Measurements from ENCODE around the gene NDUFB3.

NDUFB3 gene

DNA sequence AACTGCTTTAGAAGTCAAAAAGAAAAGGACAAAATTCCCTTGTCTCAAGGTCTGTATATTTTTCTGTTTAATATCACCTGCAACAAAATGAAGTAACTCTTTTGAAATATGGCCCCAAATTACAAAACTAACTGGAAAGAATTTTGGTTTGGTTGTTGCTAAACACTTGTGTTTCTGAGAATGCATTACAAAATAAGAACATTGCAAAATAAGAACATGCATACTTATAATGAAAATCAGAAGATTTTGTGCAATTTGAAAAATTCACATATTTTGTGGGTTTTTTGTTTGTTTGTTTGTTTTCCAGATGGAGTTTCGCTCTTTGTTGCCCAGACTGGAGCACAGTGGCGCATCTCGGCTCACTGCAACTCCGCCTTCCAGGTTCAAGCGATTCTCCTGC lies 21.8 kb downstream of the NDUFB3 start:
- DNase-seq = no peak

DNA sequence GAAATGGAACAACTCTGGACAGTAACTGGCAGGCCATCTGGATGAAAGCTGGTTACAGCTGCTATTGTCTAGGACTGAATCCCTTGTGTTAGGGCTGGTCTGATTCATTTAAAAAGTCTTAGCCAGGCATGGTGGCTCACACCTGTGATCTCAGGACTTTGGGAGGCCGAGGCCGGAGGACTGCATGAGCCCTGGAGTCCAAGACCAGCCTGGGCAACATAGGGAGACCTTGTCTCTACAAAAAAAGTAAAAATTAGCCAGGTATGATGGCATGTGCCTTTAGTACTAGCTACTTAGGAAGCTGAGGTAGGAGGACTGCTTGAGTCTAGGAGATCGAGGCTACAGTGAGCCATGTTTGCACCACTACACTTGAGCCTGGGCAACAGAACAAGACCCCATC lies 28.7 kb downstream of the NDUFB3 start:
- DNase-seq = no peak

DNA sequence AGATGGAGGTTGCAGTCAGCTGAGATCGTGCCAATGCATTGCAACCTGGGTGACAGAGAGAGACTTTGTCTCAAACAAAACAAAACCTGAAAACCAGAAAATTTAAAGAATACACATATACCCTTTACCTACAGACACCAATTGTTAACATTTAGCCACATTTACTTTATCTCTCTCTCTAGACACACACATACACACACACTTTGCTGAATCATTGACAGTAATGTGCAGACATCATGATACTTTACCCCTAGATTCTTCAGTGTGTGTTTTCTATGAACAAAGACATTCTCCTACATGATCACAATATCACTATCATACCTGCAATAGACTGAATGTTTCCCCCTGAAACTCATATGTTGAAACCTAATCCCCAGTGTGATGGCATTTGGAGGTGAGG lies 34.0 kb downstream of the NDUFB3 start:
- DNase-seq = no peak

DNA sequence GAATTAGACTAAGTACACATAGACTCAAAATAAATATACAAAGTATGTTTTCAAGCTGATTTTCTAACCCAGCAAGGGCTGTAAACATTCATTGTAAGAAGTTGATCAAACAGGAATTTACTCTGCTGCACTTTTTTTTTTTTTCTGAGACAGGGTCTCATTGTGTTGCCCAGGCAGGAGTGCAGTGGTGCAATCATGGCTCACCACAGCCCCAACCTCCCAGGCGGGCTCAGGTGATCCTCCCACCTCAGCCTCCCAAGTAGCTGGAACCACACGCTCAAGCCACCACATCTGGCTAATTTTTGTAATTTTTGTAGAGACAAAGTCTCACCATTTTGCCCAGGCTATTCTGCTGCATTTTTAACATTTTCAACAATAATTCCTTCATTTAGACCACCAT lies 35.8 kb downstream of the NDUFB3 start:
- no peak for DNase-seq

DNA sequence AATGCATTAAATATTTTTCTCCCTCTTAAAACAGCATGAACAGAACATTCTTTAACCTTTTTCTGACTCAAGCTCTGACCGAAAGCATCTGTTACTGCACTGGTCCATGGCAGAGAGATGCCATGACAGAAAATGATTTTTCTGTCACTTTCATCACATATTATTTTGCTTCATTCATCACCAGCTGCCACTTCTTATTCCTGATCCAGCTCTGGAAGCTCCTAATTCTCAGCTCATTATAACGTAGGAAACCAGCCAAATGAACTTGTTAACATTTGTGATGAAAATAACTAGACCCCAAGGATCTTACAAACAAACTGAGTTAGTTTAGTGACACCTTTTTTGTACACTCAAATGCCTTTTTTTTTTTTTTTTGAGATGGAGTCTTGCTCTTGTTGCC lies 36.5 kb downstream of the NDUFB3 start:
- DNase-seq = no peak

DNA sequence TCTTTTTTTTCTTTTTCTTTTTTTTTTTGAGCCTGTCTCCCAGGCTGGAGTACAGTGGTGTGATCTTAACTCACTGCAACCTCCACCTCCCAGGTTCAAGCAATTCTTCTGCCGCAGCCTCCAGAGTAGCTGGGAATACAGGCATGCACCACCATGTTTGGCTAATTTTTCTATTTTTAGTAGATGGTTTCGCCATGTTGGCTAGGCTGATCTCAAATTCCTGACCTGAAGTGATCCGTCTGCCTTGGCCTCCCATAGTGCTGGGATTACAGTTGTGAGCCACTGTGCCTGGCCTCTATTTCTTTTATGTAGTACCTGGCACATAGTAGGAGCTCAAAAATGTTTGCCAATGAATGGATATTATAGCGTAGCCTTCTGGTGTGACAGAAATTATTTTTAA lies 37.4 kb downstream of the NDUFB3 start:
- no peak for DNase-seq

DNA sequence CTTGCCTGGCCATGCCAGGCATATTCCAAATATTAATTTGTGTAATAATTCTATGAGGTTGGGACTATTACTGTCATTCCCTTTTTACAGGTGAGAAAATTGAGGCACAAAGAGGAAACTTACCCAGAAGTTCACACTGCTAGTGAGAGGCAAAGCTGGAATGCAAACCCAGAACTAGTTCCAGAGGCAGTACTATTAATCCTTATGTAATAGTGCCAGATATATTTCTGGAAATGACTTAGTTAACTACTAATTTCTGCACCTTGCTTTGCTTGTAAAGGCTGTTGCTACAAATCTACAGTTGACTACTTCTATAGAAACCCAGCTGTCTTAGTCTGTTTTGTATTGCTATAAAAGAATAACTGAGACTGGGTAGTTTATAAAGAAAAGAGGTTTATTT lies 38.8 kb downstream of the NDUFB3 start:
- no peak for DNase-seq

DNA sequence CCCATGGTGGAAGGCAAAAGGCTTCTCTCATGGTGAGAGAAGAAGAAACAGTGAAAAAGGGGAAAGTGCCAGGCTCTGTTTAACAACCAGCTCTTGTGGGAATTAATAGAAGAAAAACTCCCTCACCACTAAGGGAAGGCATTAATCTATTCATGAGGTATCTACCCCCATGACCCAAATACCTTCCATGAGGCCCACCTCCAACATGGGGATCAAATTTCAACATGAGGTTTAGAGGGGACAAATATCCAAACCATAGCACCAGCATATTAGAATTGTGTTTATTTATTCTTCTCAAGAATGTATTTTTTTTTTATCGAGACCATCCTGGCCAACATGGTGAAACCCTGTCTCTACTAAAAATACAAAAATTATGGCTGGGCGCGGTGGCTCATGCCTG lies 39.3 kb downstream of the NDUFB3 start:
- DNase-seq = no peak

DNA sequence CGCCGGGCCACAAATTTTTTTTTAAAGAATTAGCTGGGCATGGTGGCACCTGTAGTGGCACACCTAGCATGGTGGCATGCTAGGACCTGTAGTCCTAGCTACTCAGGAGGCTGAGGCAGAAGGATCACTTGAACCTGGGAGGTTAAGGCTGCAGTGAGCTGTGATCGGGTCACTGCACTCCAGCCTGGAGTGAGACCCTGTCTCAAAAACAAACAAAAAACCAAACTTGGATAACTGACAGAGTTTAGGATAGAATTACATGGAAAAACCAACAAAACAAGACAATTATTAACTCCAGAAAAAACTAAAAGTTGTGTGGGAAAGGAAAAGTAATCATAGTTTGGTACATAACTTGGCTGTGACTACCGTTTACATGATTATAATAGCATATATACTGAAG lies 42.5 kb downstream of the NDUFB3 start:
- no peak for DNase-seq

DNA sequence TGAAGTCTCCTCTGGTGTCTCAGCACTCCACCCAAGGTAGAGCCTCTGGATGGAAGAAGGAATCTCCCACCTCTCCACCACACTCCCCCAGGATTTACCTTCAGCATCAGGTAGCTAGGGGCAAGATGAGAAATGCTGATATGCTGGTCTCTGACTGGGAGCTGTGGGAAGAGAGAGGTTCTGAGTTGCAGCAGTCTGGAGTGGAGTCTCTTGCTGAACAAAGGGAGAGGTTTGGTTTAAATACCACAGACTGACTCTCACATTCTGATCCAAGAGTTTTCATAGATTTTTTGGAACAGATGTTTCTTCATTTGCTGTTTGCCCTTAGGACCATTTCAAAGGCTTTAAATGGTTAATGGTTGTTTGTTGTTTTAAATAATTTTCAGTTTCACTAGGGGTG lies 43.0 kb downstream of the NDUFB3 start:
- DNase-seq = no peak

DNA sequence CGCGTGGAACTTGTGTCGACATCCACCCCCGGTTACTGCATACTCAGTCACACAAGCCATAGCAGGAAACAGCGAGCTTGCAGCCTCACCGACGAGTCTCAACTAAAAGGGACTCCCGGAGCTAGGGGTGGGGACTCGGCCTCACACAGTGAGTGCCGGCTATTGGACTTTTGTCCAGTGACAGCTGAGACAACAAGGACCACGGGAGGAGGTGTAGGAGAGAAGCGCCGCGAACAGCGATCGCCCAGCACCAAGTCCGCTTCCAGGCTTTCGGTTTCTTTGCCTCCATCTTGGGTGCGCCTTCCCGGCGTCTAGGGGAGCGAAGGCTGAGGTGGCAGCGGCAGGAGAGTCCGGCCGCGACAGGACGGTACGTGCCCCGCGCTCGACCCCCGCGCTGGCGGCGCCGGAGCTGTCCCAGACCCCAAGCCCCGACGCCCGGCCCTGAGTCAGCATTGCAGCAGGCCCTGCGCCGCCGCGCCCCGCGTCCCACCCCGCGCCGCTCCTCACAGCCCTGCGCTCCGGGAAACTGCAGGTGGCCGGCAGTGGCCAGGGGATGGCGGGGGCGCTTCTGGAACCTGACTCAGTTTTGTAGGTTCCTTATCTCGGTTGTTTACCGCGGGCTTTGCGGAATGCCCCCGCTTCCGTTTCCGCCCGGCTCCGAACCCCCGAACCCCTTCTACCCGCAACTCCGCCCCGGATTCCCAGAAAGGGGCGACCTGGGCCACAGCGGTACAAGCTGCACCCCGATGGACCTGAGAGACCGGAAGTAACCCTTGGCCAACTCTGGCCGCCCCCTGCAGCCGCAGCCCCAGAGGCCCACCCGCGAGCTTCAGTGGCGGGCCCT lies 44.5 kb downstream of the NDUFB3 start, which contains the start of gene CFLAR:
CFLAR (plus strand) TSS at position 50 of the 844 bp plus-strand sequence. CDS start 13,702 bp downstream, outside the sequence.
- DNase-seq = peak; percentile 75

DNA sequence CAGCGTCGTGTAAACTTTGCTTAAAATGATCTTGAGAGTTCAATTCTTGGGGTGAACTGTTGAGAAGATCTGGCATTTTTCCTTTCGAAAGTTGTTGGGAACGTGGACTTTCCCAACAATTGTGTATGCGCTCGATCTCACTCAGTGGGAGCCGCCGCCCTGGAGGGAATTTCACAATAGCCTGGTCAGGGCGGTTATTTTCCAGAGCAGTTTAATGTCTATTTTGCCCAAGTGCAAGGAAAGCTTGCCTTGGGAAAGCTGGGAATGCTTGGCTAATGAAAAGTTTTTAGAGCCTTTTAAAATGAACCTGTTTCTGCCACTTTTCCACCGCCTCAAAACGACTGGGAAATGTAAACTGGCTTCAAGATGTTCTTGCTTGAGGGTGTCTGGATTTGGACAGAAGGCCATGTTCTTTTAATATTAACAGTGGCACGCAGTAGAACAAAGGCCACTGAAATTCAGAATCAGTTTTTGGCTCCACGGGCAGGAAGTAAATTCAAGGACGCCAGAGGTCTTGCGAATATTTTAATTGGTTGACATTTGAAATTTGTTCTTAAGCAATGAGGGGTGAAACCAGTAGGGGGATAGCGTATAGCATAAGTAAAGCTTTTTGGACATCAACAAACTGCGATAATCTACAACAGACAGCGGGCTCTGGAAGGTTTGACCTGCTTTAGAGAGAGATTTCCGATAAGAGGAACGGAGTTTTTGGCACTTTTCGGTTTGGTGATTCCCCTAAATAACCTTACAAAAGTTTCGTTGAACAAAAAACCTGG lies 45.3 kb downstream of the NDUFB3 start:
- no peak for DNase-seq

DNA sequence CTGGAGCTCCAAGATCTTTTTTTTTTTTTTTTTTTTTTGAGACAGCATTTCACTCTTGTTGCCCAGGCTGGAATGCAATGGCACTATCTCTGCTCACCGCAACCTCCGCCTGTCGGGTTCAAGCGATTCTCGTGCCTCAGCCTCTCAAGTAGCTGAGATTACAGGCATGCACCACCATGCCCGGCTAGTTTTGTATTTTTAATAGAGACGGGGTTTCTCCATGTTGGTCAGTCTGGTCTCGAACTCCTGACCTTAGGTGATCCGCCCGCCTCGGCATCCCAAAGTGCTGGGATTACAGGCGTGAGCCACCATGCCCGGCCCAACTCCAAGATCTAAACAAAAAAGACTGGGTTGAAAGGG lies 45.9 kb downstream of the NDUFB3 start:
- peak; percentile 20 for DNase-seq

DNA sequence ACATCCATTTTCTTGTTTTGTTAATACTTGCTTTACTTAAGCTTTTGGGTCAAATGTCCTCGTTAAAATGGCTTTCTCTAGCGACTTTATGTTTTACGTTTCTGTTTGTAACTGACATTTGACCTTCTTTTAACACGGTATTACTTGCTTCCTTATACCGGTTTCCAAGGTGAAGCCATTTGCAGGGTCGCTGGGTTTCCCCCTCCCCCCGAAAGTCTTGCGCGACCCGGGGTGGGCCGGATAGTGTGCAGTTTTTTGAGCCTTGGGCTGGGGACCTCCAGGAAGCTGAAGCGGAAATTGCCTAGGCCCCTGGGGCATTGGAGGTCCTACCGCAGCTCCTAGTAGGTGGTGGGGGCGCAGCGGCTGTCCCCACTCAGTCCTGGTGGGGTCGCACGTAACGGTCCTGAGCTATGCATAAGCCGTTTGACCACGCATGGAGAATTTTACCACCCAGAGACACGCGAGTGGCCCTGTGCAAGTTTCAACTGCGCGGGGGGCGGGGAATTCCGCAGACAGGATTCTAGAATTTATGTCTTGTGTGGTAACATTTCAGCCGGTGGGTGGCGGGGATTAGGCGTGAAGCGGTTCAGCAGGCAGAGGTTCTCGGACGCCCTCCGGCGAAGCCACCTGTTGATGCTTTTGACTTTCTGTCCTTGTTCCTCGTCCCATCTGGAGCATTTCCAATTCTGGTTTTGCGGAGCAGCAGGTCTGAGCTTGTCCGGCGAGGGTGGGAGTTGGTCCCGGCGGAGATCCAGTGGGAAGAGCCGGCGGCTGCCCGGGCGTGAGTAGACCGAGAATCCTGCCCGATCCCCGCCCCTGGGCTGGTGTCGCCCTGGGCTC lies 46.5 kb downstream of the NDUFB3 start:
- DNase-seq = peak; percentile 89

DNA sequence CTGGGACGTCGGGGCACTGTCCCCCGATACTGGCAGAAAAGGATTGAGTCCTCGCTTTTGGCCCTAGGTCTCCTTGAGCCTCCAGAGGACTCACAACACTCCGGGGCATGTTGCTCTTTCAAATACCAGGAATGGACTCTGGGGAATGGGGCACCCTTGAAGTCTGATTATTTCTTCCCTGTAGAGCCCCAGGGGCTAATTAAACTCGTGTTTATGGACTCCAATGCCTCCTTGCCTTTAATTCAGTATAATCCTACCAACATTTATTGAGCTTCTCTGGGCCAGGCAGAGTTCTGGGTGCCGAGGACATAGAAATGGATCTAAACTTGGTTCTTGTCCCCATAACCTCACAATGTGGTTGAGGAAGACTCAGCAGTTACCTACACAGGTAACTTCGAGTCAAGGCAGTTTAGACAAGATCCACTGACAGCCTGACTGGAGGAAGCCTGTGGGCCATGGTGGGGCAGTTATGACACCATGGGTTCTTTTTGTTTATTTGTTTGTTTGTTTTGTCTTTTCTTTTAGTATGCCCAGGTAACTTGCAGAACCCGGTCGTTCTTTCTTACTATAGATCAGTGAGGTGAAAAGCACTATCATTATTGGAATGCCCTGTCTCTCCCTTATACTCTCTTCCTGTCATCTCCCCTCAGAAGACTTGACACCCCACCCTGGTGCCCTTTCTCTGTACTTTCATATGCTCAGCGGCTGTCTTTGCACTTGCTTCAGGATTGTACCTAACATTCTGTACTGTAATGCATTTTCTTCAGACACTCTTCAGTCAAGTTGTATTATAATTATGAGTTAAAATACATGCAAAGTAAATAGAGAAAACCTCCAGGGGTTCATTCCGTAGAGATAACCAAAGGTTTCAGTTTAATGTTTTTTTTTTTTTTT lies 47.4 kb downstream of the NDUFB3 start:
- no peak for DNase-seq

DNA sequence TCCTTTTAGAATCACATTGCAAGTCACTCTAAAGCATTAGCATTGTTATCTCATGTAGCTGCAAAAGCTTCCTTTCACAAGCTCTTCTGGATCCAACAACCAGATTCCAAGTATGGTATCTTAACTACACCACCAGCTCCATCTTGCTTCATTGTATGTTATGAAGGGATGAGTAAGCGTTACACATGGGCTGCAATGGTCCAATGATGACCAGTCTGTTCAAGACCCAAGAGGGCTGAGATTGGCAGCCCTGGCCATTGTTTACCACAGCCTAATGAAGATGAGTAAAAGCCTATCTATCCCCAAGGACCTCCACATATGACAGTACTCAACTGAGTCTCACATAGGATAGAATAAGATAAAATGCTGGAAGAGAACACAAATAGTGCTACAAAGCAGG lies 50.5 kb downstream of the NDUFB3 start:
- DNase-seq = no peak

DNA sequence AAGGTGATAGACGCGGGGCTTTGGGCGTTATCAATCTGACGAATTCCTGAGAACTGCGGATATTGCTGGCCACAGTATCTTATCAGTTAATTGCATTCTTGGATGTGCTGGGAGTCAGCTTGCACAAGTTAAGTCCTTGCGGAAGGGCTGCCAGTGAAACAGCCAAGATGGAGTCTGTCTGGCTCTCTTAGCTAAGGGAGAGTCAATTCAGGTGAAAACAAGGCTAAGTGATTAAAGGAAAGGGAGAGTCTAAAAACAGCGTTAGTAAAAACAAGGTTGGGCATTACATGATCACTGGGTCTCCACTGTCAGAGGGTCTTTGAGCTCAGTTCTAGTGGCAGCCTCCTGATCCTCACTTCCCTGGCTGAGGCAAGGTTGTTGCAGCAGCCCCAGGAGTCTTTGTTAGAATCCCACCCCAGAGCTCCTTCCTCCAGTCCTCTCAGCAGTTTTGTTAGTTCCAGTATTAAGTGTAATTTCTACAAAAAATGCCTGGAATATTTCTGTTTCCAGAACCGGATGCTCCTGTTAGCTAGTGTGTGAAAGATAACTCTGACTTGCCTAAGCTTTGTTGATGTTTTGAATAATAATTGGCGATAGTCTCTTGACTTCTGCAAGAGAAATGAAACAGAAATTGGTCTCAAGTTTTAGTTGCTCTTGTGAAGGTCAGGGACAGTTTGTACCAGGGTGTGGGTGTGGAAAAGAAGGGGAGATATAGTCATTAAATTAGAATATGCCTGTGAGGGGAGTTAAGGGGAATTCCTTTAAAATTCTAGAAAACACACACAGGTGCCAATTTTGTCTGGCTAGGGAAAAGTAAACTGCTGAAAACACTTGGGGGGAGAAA lies 54.7 kb downstream of the NDUFB3 start:
- DNase-seq = no peak

DNA sequence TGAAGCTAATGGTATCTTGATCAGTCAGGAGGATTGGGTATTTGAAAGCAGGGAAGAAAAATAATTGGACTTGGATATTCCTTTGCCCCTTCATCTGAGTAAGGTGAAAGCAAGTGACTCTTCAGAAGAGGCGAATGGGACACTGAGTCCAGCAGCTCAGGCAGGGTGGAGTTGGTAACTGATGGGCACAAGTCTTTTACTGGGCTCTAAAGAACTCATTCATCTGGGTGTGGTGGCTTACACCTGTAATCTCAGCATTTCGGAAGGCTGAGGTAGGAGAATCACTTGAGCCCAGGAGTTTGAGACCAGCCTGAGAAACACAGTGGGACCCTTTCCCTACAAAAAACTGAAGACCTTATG lies 55.3 kb downstream of the NDUFB3 start:
- DNase-seq = no peak

DNA sequence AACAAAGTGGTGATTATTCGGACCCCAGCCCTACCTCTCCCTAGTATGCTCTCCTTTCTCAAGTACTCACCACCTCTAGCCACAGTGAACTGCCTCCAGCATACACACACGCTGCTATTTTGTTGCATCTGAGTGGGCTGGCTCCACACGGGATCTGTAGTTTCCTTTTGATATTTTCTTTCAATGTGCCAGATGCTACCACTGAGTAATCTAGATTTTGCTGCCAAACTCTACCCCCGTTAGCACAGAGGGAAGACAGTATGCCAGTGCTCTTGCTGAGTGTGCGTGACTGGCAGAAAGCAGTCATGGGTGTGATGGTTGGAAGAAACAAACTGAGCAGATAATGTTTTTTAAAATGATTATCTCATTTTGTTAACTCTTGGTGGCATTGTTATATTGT lies 55.8 kb downstream of the NDUFB3 start:
- DNase-seq = peak; percentile 49

DNA sequence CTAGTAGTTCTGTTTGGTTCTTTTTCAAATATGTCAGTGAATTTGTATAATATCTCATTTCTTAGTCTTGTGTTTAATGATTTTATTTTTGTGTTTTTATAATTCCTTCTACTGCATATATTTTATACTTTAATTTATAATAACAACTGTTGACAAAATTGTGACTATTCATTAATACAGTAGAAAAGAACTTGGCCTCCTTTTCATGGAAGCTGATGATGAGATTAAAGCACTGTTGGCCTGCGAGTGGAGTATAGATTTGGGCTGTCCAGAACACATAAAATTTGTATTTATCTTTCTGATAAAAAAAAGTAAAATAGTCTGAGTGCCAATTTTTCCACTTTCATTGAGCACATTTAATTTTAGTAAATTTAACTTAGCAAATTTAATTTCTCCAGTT lies 56.2 kb downstream of the NDUFB3 start:
- no peak for DNase-seq

DNA sequence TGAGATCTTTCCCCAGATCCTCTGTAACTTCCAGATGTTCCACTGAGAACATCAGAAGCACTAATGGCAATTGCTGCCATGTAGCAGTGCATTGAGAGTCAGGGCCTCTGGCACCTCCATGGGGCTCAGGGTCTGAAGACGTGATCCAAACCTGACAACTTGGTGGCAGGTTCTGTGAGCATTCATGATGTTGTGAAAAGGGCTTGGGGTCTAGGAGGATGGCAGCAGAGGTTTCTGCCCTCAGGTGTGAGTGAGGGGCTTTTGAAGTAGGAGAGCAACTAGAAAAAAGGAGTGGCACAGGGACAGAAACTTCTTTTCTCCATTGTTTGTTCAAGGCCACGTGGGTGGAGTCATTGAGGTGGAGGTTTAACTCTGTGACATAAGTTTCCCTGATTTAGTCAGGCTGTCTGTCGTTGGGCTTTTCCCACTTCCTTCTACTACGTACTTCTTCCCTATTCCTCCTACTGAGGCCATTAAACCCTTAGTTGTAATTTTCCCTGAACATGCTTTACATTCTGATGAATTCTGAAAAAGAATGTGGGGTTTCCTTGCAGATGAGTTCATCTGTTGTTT lies 57.2 kb downstream of the NDUFB3 start:
- no peak for DNase-seq

All from stimulated activated CD4-positive, alpha-beta T cell treated with anti-CD3 and anti-CD28 coated beads, Interleukin-4, amount 100 ng/mL, for 1 hour (primary cell).